Natural killer cell (primary cell): ENCODE measurements around the gene PTPRT. TPM values are rescaled to one million over a fixed set of nuclear protein-coding genes. Genes with fewer than 3 reads are reported as not detected.

Experiments used
- ATAC-seq, 3 donors: fragments of 150-1000 bp in 2 of 3; fragments of 200-7000 bp in 1 of 3; cut with Tn5 transposase; 1 replicate in 1 of 3; 2 replicates in 2 of 3; pipeline ENCODE4 v1.10.0; 2021; ENCODE audit warnings: mild to moderate bottlenecking in 2 of 3, moderate library complexity in 2 of 3
- DNase-seq, 2 donors: peaks; one replicate each; pipeline versions ENCODE4 v3.0.0 to v3.0.0-alpha.2; 2013 to 2021; ENCODE audit warnings: mixed read lengths in 1 of 2
- H3K27ac ChIP-seq: one replicate; pipeline ENCODE4 v1.5.1; 2013; ENCODE audit warnings: mild to moderate bottlenecking, low read length
- H3K27me3 ChIP-seq: one replicate; pipeline ENCODE4 v1.6.1; 2013; ENCODE audit warnings: low read length; ENCODE audit not compliant: control insufficient read depth, insufficient read depth
- H3K36me3 ChIP-seq: one replicate; pipeline ENCODE4 v1.6.1; 2013; ENCODE audit warnings: low read length; ENCODE audit not compliant: control insufficient read depth, insufficient read depth
- H3K4me1 ChIP-seq: one replicate; pipeline ENCODE4 v1.6.1; 2013; ENCODE audit warnings: low read length; ENCODE audit not compliant: control insufficient read depth, insufficient read depth
- H3K4me3 ChIP-seq: one replicate; pipeline ENCODE4 v1.5.1; 2013; ENCODE audit warnings: low read length
- H3K9me3 ChIP-seq: one replicate; pipeline ENCODE4 v1.6.1; 2013; ENCODE audit warnings: low read length; ENCODE audit not compliant: control insufficient read depth, insufficient read depth
- H3K27ac Mint-ChIP-seq, 2 donors: one replicate each; pipeline ENCODE4 v1.8.0; 2022; ENCODE audit warnings: mild to moderate bottlenecking in 2 of 2, mixed read lengths in 2 of 2, moderate library complexity in 1 of 2
- H3K27me3 Mint-ChIP-seq, 2 donors: one replicate each; pipeline ENCODE4 v1.8.0; 2022; ENCODE audit warnings: low read depth in 2 of 2, mixed read lengths in 2 of 2
- H3K36me3 Mint-ChIP-seq: one replicate; pipeline ENCODE4 v1.8.0; 2022; ENCODE audit warnings: mixed read lengths
- H3K4me1 Mint-ChIP-seq, 2 donors: one replicate each; pipeline ENCODE4 v1.8.0; 2022; ENCODE audit warnings: mixed read lengths in 2 of 2
- H3K4me3 Mint-ChIP-seq: one replicate; pipeline ENCODE4 v1.8.0; 2022; ENCODE audit warnings: mild to moderate bottlenecking, moderate library complexity, mixed read lengths
- H3K9me3 Mint-ChIP-seq, 2 donors: one replicate each; pipeline ENCODE4 v1.8.0; 2022; ENCODE audit warnings: mixed read lengths in 2 of 2
- CTCF ChIP-seq: fragments of 200-600 bp; IDR thresholded peaks from one replicate; pipeline ENCODE4 v1.8.0; 2022; ENCODE audit warnings: antibody characterized with exemption
- WGBS: methylation state at CpG from one replicate; pipeline ENCODE4 v1.1.7; 2013; ENCODE audit warnings: missing lambda C conversion rate; ENCODE audit not compliant: insufficient coverage; 5-methylcytosine and 5-hydroxymethylcytosine counted together
- intact Hi-C: fragments of 100-400 bp; cut with micrococcal nuclease; formaldehyde crosslinking; loops from one replicate; pipeline ENCODE4 v1.14.2; 2022
- total RNA-seq, 4 donors: library from RNA; stranded (reverse); fragments of 120-200 nt in 1 of 4; gene quantifications; one replicate each; pipeline versions ENCODE4 v1.2.3 to v1.2.4, GENCODE V29; 2013 to 2022

Gene PTPRT
- total RNA-seq, 3 donors from 2014 or later (not counting 1 experiment from before 2014, with no cell fraction given), result not detected

- H3K4me3 ChIP-seq, result no peak overlapping the region
- 90% methylated on average over 2 of the region's 2 CpGs for WGBS
- no peak for TF ChIP-seq CTCF
- no peak overlapping the region for H3K27ac ChIP-seq
- H3K36me3 Mint-ChIP-seq, result no peaks in the 10 kb centered on the region
- no peak overlapping the region for H3K27ac Mint-ChIP-seq
- H3K9me3 ChIP-seq, result peaks cover 3% of the 10 kb centered on the region
- H3K27me3 Mint-ChIP-seq, result no peaks in the 10 kb centered on the region
- H3K4me1 Mint-ChIP-seq, result no peaks in the 10 kb centered on the region
- DNase-seq (no peak), ATAC-seq (no peak)
- H3K9me3 Mint-ChIP-seq, result peaks cover 5 to 8% of the 10 kb centered on the region in 2 donors
- no peaks in the 10 kb centered on the region for H3K27me3 ChIP-seq
- intact Hi-C loops, result no loop called here
- H3K36me3 ChIP-seq, result no peaks in the 10 kb centered on the region
- no peaks in the 10 kb centered on the region for H3K4me1 ChIP-seq
- H3K4me3 Mint-ChIP-seq, result no peak overlapping the region
Observed at GRCh38 chr20:42254673-42255072, 935.0 kb downstream of the PTPRT start.

GRCh38 chr20:42252116-42252515 is 937.6 kb downstream of the PTPRT start:
- peaks cover 8 to 11% of the 10 kb centered on the region in 2 donors for H3K9me3 Mint-ChIP-seq
- Histone ChIP-seq H3K27me3 (no peaks in the 10 kb centered on the region), H3K4me1 (no peaks in the 10 kb centered on the region), H3K36me3 (no peaks in the 10 kb centered on the region), H3K9me3 (peaks cover 3% of the 10 kb centered on the region), H3K27ac (no peak overlapping the region), H3K4me3 (no peak overlapping the region)
- WGBS, result 84% methylated on average over 4 of the region's 4 CpGs
- DNase-seq (no peak), ATAC-seq (no peak)
- no peaks in the 10 kb centered on the region for H3K27me3 Mint-ChIP-seq
- intact Hi-C loops, result no loop called here
- no peak overlapping the region for H3K4me3 Mint-ChIP-seq
- H3K4me1 Mint-ChIP-seq, result no peaks in the 10 kb centered on the region
- H3K36me3 Mint-ChIP-seq, result no peaks in the 10 kb centered on the region
- no peak overlapping the region for H3K27ac Mint-ChIP-seq
- TF ChIP-seq CTCF, result no peak

GRCh38 chr20:42218621-42219374 is 970.9 kb downstream of the PTPRT start:
- H3K27me3 Mint-ChIP-seq, result no peaks in the 10 kb centered on the region

More at GRCh38 chr20:42218621-42219374, 970.9 kb downstream of the PTPRT start:
- Mint-ChIP-seq H3K4me1 (no peaks in the 10 kb centered on the region), H3K27ac (no peak overlapping the region), H3K36me3 (no peaks in the 10 kb centered on the region), H3K9me3 (peaks cover 7 to 10% of the 10 kb centered on the region in 2 donors), H3K4me3 (no peak overlapping the region)
- intact Hi-C loops, result no loop called here
- ATAC-seq, result no peak
- H3K9me3 ChIP-seq, result peaks cover 5% of the 10 kb centered on the region
- no peak overlapping the region for H3K4me3 ChIP-seq
- no peak overlapping the region for H3K27ac ChIP-seq
- TF ChIP-seq CTCF, result no peak
- WGBS, result 89% methylated on average over 11 of the region's 14 CpGs
- H3K27me3 ChIP-seq, result no peaks in the 10 kb centered on the region
- no peaks in the 10 kb centered on the region for H3K36me3 ChIP-seq
- H3K4me1 ChIP-seq, result no peaks in the 10 kb centered on the region
- DNase-seq, result no peak
